Measurements from ENCODE around the gene PLPP1. TPM values are rescaled to one million over a fixed set of nuclear protein-coding genes. Genes with fewer than 3 reads are reported as not detected.

Gene PLPP1
- total and polyA plus RNA-seq, 4 experiments from 2014 or later: 6.1 to 12.4 (median 8.6) TPM

- H3K9me3 Mint-ChIP-seq: no peaks in the 10 kb centered on the region
- no peaks in the 10 kb centered on the region for H3K36me3 Mint-ChIP-seq
- H3K27ac Mint-ChIP-seq: no peak overlapping the region
Observed at GRCh38 chr5:55564721-55565120, 30.0 kb upstream of the PLPP1 start.

DNA sequence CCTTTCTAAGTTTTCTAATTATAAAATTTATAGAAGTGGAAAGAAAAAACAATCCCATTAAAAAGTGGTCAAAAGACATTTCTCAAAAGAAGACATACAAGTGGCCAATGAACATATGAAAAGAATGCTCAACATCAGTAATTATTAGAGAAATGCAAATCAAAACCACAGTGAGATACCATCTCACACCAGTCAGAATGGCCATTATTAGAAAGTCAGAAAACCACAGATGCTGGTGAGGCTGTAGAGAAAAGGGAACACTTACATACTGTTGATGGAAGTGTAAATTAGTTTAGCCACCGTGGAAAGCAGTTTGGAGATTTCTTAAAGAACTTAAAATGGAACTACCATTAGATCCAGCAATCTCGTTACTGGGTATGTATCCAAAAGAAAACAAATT is 23.7 kb upstream of the PLPP1 start:
- ChIA-PET CTCF (ENCODE audit: partially characterized antibody) (no interaction called here), POLR2A (ENCODE audit: partially characterized antibody) (no interaction called here)
- Histone ChIP-seq H3K9me3 (ENCODE audit: control insufficient read depth in 1 of 2, low read length in 2 of 2) (no peaks in the 10 kb centered on the region), H3K36me3 (ENCODE audit: insufficient read depth, low read length) (no peaks in the 10 kb centered on the region), H3K27ac (ENCODE audit: low read depth, low read length) (no peak overlapping the region), H3K4me1 (ENCODE audit: insufficient read depth, low read length) (no peaks in the 10 kb centered on the region), H3K4me3 (ENCODE audit: low read length in 2 of 2) (no peak overlapping the region), H3K27me3 (ENCODE audit: insufficient read depth, low read length) (no peaks in the 10 kb centered on the region)
- Mint-ChIP-seq H3K27ac (no peak overlapping the region), H3K9me3 (no peaks in the 10 kb centered on the region), H3K36me3 (no peaks in the 10 kb centered on the region), H3K4me3 (no peak overlapping the region), H3K27me3 (no peaks in the 10 kb centered on the region), H3K4me1 (no peaks in the 10 kb centered on the region)
- DNase-seq: no peak
- intact Hi-C loops (cut with micrococcal nuclease): no loop called here

More at GRCh38 chr5:55564721-55565120, 30.0 kb upstream of the PLPP1 start:
- DNase-seq: no peak
- H3K4me3 Mint-ChIP-seq: no peak overlapping the region
- ChIA-PET POLR2A (ENCODE audit: partially characterized antibody) (no interaction called here), CTCF (ENCODE audit: partially characterized antibody) (no interaction called here)
- H3K4me1 Mint-ChIP-seq: peaks cover 0 to 2% (median 0%) of the 10 kb centered on the region in 4 donors
- Histone ChIP-seq H3K4me3 (ENCODE audit: low read length in 2 of 2) (no peak overlapping the region), H3K4me1 (ENCODE audit: insufficient read depth, low read length) (no peaks in the 10 kb centered on the region), H3K9me3 (ENCODE audit: control insufficient read depth in 1 of 2, low read length in 2 of 2) (no peaks in the 10 kb centered on the region), H3K36me3 (ENCODE audit: insufficient read depth, low read length) (no peaks in the 10 kb centered on the region), H3K27me3 (ENCODE audit: insufficient read depth, low read length) (no peaks in the 10 kb centered on the region), H3K27ac (ENCODE audit: low read depth, low read length) (no peak overlapping the region)
- peaks cover 0 to 2% of the 10 kb centered on the region in 2 donors for H3K27me3 Mint-ChIP-seq
- intact Hi-C loops (cut with micrococcal nuclease): no loop called here

DNA sequence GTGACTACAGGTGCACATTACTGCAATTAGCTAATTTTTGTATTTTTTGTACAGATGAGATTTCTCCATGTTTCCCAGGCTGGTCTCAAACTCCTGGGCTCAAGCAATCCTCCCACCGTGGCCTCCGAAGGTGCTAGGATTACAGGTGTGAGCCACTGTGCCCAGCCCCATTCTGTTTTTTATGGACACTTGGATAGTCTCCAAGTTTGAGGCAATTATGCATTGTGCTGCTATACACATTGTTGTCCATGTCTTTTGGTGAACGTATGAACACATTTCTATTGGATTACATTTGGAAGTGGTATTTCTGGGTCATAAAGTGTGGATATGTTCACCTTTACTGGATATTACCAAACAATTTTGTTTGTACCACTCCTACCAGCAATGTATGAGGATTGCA is 22.4 kb upstream of the PLPP1 start:
- Mint-ChIP-seq H3K9me3 (no peaks in the 10 kb centered on the region), H3K27ac (no peak overlapping the region), H3K27me3 (no peaks in the 10 kb centered on the region), H3K36me3 (no peaks in the 10 kb centered on the region), H3K4me1 (no peaks in the 10 kb centered on the region), H3K4me3 (no peak overlapping the region)
- Histone ChIP-seq H3K36me3 (ENCODE audit: insufficient read depth, low read length) (no peaks in the 10 kb centered on the region), H3K27ac (ENCODE audit: low read depth, low read length) (no peak overlapping the region), H3K9me3 (ENCODE audit: control insufficient read depth in 1 of 2, low read length in 2 of 2) (no peaks in the 10 kb centered on the region), H3K4me1 (ENCODE audit: insufficient read depth, low read length) (no peaks in the 10 kb centered on the region), H3K4me3 (ENCODE audit: low read length in 2 of 2) (no peak overlapping the region), H3K27me3 (ENCODE audit: insufficient read depth, low read length) (no peaks in the 10 kb centered on the region)
- CTCF ChIA-PET (ENCODE audit: partially characterized antibody): interaction anchor here (1.0 kb wide), 1 partner anchor 11 kb away, joined by 4 read pairs; no protein-coding TSS in a partner anchor
- POLR2A ChIA-PET (ENCODE audit: partially characterized antibody): no interaction called here
- DNase-seq: no peak
- intact Hi-C loops (cut with micrococcal nuclease): no loop called here

DNA sequence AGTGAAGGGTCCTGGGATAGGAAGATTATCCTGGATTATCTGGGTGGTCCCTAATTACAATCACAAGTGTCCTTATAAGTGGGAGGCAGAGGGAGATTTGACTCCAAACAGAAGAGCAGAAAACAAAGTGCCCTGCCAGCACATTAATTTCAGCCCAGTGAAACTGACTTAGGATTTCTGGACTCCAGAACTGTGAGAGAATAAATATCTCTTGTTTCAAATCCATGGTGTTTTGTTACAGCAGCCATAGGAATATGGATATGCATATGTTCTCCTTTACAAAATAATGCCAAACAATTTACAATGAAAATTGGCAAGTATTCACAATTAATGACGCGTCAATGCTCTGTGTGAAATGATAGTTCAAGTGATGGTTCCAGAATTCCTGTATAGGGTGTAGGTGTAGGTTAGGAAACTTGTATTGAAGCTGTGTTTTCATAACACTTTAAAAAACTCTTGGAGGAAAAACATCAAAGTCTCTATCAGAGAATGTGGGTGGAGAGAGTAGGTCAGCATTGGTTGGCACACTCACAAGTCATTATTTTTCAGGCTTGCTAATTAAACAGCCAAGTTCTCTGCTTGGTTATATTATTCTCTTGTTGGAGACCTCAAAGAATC is 19.9 kb upstream of the PLPP1 start:
- H3K9me3 ChIP-seq (ENCODE audit: control insufficient read depth in 1 of 2, low read length in 2 of 2): no peaks in the 10 kb centered on the region
- Mint-ChIP-seq H3K27me3 (peaks cover 0 to 9% of the 10 kb centered on the region in 2 donors), H3K27ac (no peak overlapping the region), H3K9me3 (no peaks in the 10 kb centered on the region), H3K36me3 (no peaks in the 10 kb centered on the region), H3K4me3 (no peak overlapping the region), H3K4me1 (no peaks in the 10 kb centered on the region)
- H3K27ac ChIP-seq (ENCODE audit: low read depth, low read length): no peak overlapping the region
- H3K27me3 ChIP-seq (ENCODE audit: insufficient read depth, low read length): no peaks in the 10 kb centered on the region
- no peak overlapping the region for H3K4me3 ChIP-seq (ENCODE audit: low read length in 2 of 2)
- intact Hi-C loops (cut with micrococcal nuclease): no loop called here
- H3K4me1 ChIP-seq (ENCODE audit: insufficient read depth, low read length): no peaks in the 10 kb centered on the region
- ChIA-PET POLR2A (ENCODE audit: partially characterized antibody) (no interaction called here), CTCF (ENCODE audit: partially characterized antibody) (no interaction called here)
- no peaks in the 10 kb centered on the region for H3K36me3 ChIP-seq (ENCODE audit: insufficient read depth, low read length)
- no peak for DNase-seq

GRCh38 chr5:55551904-55552303 is 17.1 kb upstream of the PLPP1 start:
- no peaks in the 10 kb centered on the region for H3K9me3 Mint-ChIP-seq
- intact Hi-C loops (cut with micrococcal nuclease): no loop called here
- CTCF ChIA-PET (ENCODE audit: partially characterized antibody): no interaction called here
- Histone ChIP-seq H3K36me3 (ENCODE audit: insufficient read depth, low read length) (no peaks in the 10 kb centered on the region), H3K9me3 (ENCODE audit: control insufficient read depth in 1 of 2, low read length in 2 of 2) (no peaks in the 10 kb centered on the region), H3K27me3 (ENCODE audit: insufficient read depth, low read length) (no peaks in the 10 kb centered on the region), H3K4me3 (ENCODE audit: low read length in 2 of 2) (no peak overlapping the region), H3K4me1 (ENCODE audit: insufficient read depth, low read length) (no peaks in the 10 kb centered on the region), H3K27ac (ENCODE audit: low read depth, low read length) (no peak overlapping the region)
- peaks cover 0 to 16% of the 10 kb centered on the region in 2 donors for H3K27me3 Mint-ChIP-seq
- H3K4me1 Mint-ChIP-seq: peaks cover 0 to 1% (median 0%) of the 10 kb centered on the region in 4 donors
- no peak for DNase-seq
- H3K27ac Mint-ChIP-seq: no peak overlapping the region
- POLR2A ChIA-PET (ENCODE audit: partially characterized antibody): no interaction called here
- H3K4me3 Mint-ChIP-seq: no peak overlapping the region
- no peaks in the 10 kb centered on the region for H3K36me3 Mint-ChIP-seq

- H3K27ac ChIP-seq (ENCODE audit: low read depth, low read length): no peak overlapping the region
- CTCF ChIA-PET (ENCODE audit: partially characterized antibody): no interaction called here
- no peaks in the 10 kb centered on the region for H3K36me3 ChIP-seq (ENCODE audit: insufficient read depth, low read length)
- POLR2A ChIA-PET (ENCODE audit: partially characterized antibody): no interaction called here
- no peak for DNase-seq
- no peaks in the 10 kb centered on the region for H3K9me3 ChIP-seq (ENCODE audit: control insufficient read depth in 1 of 2, low read length in 2 of 2)
- H3K9me3 Mint-ChIP-seq: no peaks in the 10 kb centered on the region
- intact Hi-C loops (cut with micrococcal nuclease): no loop called here
- no peaks in the 10 kb centered on the region for H3K27me3 ChIP-seq (ENCODE audit: insufficient read depth, low read length)
- no peak overlapping the region for H3K4me3 ChIP-seq (ENCODE audit: low read length in 2 of 2)
- H3K4me1 Mint-ChIP-seq: peaks cover 0 to 1% (median 0%) of the 10 kb centered on the region in 4 donors
- H3K27ac Mint-ChIP-seq: peak overlapping the region in 1 of 7 donors; percentile 31
- H3K4me1 ChIP-seq (ENCODE audit: insufficient read depth, low read length): no peaks in the 10 kb centered on the region
- H3K4me3 Mint-ChIP-seq: no peak overlapping the region
- peaks cover 0 to 18% of the 10 kb centered on the region in 2 donors for H3K27me3 Mint-ChIP-seq
- H3K36me3 Mint-ChIP-seq: no peaks in the 10 kb centered on the region
Observed at GRCh38 chr5:55551358-55551757, 16.6 kb upstream of the PLPP1 start.

- no peak for DNase-seq
- no peaks in the 10 kb centered on the region for H3K36me3 ChIP-seq (ENCODE audit: insufficient read depth, low read length)
- POLR2A ChIA-PET (ENCODE audit: partially characterized antibody): no interaction called here
- H3K27me3 ChIP-seq (ENCODE audit: insufficient read depth, low read length): peaks cover 6% of the 10 kb centered on the region
- intact Hi-C loops (cut with micrococcal nuclease): no loop called here
- Mint-ChIP-seq H3K4me3 (no peak overlapping the region), H3K27ac (no peak overlapping the region), H3K36me3 (no peaks in the 10 kb centered on the region), H3K9me3 (no peaks in the 10 kb centered on the region), H3K27me3 (peaks cover 2 to 21% of the 10 kb centered on the region in 2 donors), H3K4me1 (peaks cover 0 to 2% (median under 1%) of the 10 kb centered on the region in 4 donors)
- no peak overlapping the region for H3K4me3 ChIP-seq (ENCODE audit: low read length in 2 of 2)
- H3K9me3 ChIP-seq (ENCODE audit: control insufficient read depth in 1 of 2, low read length in 2 of 2): no peaks in the 10 kb centered on the region
- no peak overlapping the region for H3K27ac ChIP-seq (ENCODE audit: low read depth, low read length)
- CTCF ChIA-PET (ENCODE audit: partially characterized antibody): interaction anchor here (0.6 kb wide), 1 partner anchor 34 kb away, joined by 3 read pairs; no protein-coding TSS in a partner anchor
- H3K4me1 ChIP-seq (ENCODE audit: insufficient read depth, low read length): no peaks in the 10 kb centered on the region
Observed at GRCh38 chr5:55547781-55548180, 13.0 kb upstream of the PLPP1 start.

All from CD4-positive, alpha-beta memory T cell (primary cell).